ENCODE results near the gene NUDT13.

The NUDT13 gene

DNA sequence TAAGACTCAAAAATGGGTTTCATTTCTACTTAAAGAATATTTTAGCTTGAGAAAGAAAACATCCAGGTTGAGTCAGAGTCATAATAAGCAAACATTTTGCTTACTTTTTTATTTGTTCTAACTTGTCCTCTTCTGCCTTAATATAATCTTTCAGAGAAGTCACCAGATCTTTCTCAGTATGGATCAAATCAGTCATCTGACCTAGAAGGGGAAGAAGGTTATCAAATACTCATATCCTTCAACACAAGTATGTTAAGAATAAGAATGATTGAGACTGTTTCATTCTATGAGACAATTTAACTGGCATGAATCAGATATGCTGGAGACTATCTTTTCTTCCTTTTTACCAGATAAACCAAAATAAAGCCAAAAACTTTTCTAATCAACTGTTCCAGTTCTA lies 36.6 kb upstream of the NUDT13 start:
- Histone ChIP-seq H3K4me1 (ENCODE audit: low read length) (no peaks in the 10 kb centered on the region), H3K27me3 (ENCODE audit: low read depth, low read length) (no peaks in the 10 kb centered on the region), H3K27ac (ENCODE audit: low read length) (no peak overlapping the region), H4K20me1 (ENCODE audit: insufficient read depth, low read length) (peaks cover 33% of the 10 kb centered on the region), H3K9me3 (ENCODE audit: insufficient read depth, low read length) (no peaks in the 10 kb centered on the region), H3K9ac (ENCODE audit: low read length) (no peak overlapping the region), H3K79me2 (ENCODE audit: low read length) (peaks cover 34% of the 10 kb centered on the region), H3K36me3 (replicated peaks; ENCODE audit: low read depth, low read length) (peaks cover 14% of the 10 kb centered on the region), H3K4me3 (ENCODE audit: low read length) (no peak overlapping the region), H3K4me2 (ENCODE audit: low read length) (no peak overlapping the region), H2AFZ (ENCODE audit: low read depth, low read length) (no peak overlapping the region)
- TF ChIP-seq CTCF (IDR thresholded peaks at IDR 0.05; ENCODE audit: low read depth, low read length) (no peak), EZH2phosphoT487 (IDR thresholded peaks at IDR 0.05; ENCODE audit: low read depth) (no peak)

DNA sequence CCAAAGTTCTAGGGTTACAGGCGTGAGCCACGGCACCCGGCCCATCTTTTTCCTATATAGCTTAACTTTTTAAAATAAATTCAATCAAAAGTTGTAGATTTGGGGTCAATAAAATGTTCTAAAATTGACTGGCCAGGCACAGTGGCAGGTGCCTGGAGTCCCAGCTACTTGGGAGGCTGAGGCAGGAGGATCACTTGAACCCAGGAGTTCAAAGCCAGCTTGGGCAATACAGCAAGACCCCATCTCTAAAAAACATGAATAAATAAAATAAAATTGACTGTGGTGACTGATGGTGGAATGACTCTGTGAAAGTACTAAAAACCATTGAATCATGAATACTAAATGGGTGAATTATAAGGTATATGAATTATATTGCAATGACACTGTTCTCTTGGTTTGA lies 34.4 kb upstream of the NUDT13 start:
- H2AFZ ChIP-seq (ENCODE audit: low read depth, low read length), result no peak overlapping the region
- peaks cover 40% of the 10 kb centered on the region for H4K20me1 ChIP-seq (ENCODE audit: insufficient read depth, low read length)
- peaks cover 50% of the 10 kb centered on the region for H3K79me2 ChIP-seq (ENCODE audit: low read length)
- H3K9me3 ChIP-seq (ENCODE audit: insufficient read depth, low read length), result no peaks in the 10 kb centered on the region
- H3K4me2 ChIP-seq (ENCODE audit: low read length), result no peak overlapping the region
- H3K9ac ChIP-seq (ENCODE audit: low read length), result no peak overlapping the region
- H3K4me1 ChIP-seq (ENCODE audit: low read length), result no peaks in the 10 kb centered on the region
- no peak overlapping the region for H3K27ac ChIP-seq (ENCODE audit: low read length)
- no peaks in the 10 kb centered on the region for H3K27me3 ChIP-seq (ENCODE audit: low read depth, low read length)
- TF ChIP-seq CTCF (IDR thresholded peaks at IDR 0.05; ENCODE audit: low read depth, low read length) (no peak), EZH2phosphoT487 (IDR thresholded peaks at IDR 0.05; ENCODE audit: low read depth) (no peak)
- peaks cover 12% of the 10 kb centered on the region for H3K36me3 ChIP-seq (replicated peaks; ENCODE audit: low read depth, low read length)
- no peak overlapping the region for H3K4me3 ChIP-seq (ENCODE audit: low read length)

GRCh38 chr10:73076360-73077183 lies 33.7 kb upstream of the NUDT13 start:
- peaks cover 12% of the 10 kb centered on the region for H3K36me3 ChIP-seq (replicated peaks; ENCODE audit: low read depth, low read length)
- no peak overlapping the region for H3K9ac ChIP-seq (ENCODE audit: low read length)
- H3K79me2 ChIP-seq (ENCODE audit: low read length), result peaks cover 54% of the 10 kb centered on the region
- no peak overlapping the region for H3K4me3 ChIP-seq (ENCODE audit: low read length)
- H3K27ac ChIP-seq (ENCODE audit: low read length), result no peak overlapping the region
- H4K20me1 ChIP-seq (ENCODE audit: insufficient read depth, low read length), result peaks cover 46% of the 10 kb centered on the region
- no peaks in the 10 kb centered on the region for H3K9me3 ChIP-seq (ENCODE audit: insufficient read depth, low read length)
- no peak overlapping the region for H2AFZ ChIP-seq (ENCODE audit: low read depth, low read length)
- H3K27me3 ChIP-seq (ENCODE audit: low read depth, low read length), result no peaks in the 10 kb centered on the region
- no peaks in the 10 kb centered on the region for H3K4me1 ChIP-seq (ENCODE audit: low read length)
- H3K4me2 ChIP-seq (ENCODE audit: low read length), result no peak overlapping the region; the same call in 1 of the 2 replicates
- no peak for TF ChIP-seq CTCF (IDR thresholded peaks at IDR 0.05; ENCODE audit: low read depth, low read length)
- TF ChIP-seq EZH2phosphoT487 (IDR thresholded peaks at IDR 0.05; ENCODE audit: low read depth), result no peak

GRCh38 chr10:73079779-73080541 lies 30.3 kb upstream of the NUDT13 start:
- Histone ChIP-seq H3K36me3 (replicated peaks; ENCODE audit: low read depth, low read length) (peaks cover 3% of the 10 kb centered on the region), H3K9ac (ENCODE audit: low read length) (no peak overlapping the region), H3K4me2 (ENCODE audit: low read length) (no peak overlapping the region), H3K27ac (ENCODE audit: low read length) (no peak overlapping the region), H3K9me3 (ENCODE audit: insufficient read depth, low read length) (no peaks in the 10 kb centered on the region), H3K4me1 (ENCODE audit: low read length) (no peaks in the 10 kb centered on the region), H3K79me2 (ENCODE audit: low read length) (peaks cover 85% of the 10 kb centered on the region), H2AFZ (ENCODE audit: low read depth, low read length) (no peak overlapping the region), H3K4me3 (ENCODE audit: low read length) (no peak overlapping the region), H4K20me1 (ENCODE audit: insufficient read depth, low read length) (peaks cover 76% of the 10 kb centered on the region), H3K27me3 (ENCODE audit: low read depth, low read length) (no peaks in the 10 kb centered on the region)
- TF ChIP-seq CTCF (IDR thresholded peaks at IDR 0.05; ENCODE audit: low read depth, low read length) (no peak), EZH2phosphoT487 (IDR thresholded peaks at IDR 0.05; ENCODE audit: low read depth) (no peak)

Data from OCI-LY3 (cell line).